Parathyroid adenoma (tissue), 2 donors: Measurements from ENCODE around the gene IGF1R.

ENCODE experiments used
- H2AFZ ChIP-seq: fragments of 300-600 bp; sonication (generic); one replicate; pipeline ENCODE4 v1.7.0; 2017; ENCODE audit warnings: antibody characterized with exemption, mild to moderate bottlenecking
- H3K27ac ChIP-seq: fragments of 300-600 bp; sonication (generic); one replicate; pipeline ENCODE4 v1.7.0; 2017
- H3K27me3 ChIP-seq: fragments of 300-600 bp; sonication (generic); one replicate; pipeline ENCODE4 v1.7.0; 2017; ENCODE audit warnings: low read length; ENCODE audit not compliant: control insufficient read depth, insufficient read depth
- H3K36me3 ChIP-seq: fragments of 300-600 bp; sonication (generic); one replicate; pipeline ENCODE4 v1.7.0; 2017; ENCODE audit warnings: low read length; ENCODE audit not compliant: control insufficient read depth, insufficient read depth
- H3K4me1 ChIP-seq: fragments of 300-600 bp; sonication (generic); one replicate; pipeline ENCODE4 v1.7.0; 2017; ENCODE audit warnings: control low read depth
- H3K4me2 ChIP-seq: fragments of 300-600 bp; sonication (generic); one replicate; pipeline ENCODE4 v1.7.0; 2017; ENCODE audit warnings: low read length
- H3K4me3 ChIP-seq: fragments of 300-600 bp; sonication (generic); one replicate; pipeline ENCODE4 v1.7.0; 2017; ENCODE audit warnings: low read depth, low read length
- H3K79me2 ChIP-seq: fragments of 300-600 bp; sonication (generic); one replicate; pipeline ENCODE4 v1.7.0; 2017; ENCODE audit warnings: control low read depth
- H3K9ac ChIP-seq: fragments of 300-600 bp; sonication (generic); one replicate; pipeline ENCODE4 v1.7.0; 2017; ENCODE audit warnings: mild to moderate bottlenecking
- H3K9me3 ChIP-seq: fragments of 300-600 bp; sonication (generic); one replicate; pipeline ENCODE4 v1.7.0; 2017; ENCODE audit warnings: low read length; ENCODE audit not compliant: control insufficient read depth
- CTCF ChIP-seq: fragments of 300-600 bp; sonication (generic); IDR thresholded peaks from one replicate; pipeline ENCODE4 v1.7.0; 2017; ENCODE audit warnings: antibody characterized with exemption, mild to moderate bottlenecking
- donor health status: primary hyperparathyroidism.

The IGF1R gene

DNA sequence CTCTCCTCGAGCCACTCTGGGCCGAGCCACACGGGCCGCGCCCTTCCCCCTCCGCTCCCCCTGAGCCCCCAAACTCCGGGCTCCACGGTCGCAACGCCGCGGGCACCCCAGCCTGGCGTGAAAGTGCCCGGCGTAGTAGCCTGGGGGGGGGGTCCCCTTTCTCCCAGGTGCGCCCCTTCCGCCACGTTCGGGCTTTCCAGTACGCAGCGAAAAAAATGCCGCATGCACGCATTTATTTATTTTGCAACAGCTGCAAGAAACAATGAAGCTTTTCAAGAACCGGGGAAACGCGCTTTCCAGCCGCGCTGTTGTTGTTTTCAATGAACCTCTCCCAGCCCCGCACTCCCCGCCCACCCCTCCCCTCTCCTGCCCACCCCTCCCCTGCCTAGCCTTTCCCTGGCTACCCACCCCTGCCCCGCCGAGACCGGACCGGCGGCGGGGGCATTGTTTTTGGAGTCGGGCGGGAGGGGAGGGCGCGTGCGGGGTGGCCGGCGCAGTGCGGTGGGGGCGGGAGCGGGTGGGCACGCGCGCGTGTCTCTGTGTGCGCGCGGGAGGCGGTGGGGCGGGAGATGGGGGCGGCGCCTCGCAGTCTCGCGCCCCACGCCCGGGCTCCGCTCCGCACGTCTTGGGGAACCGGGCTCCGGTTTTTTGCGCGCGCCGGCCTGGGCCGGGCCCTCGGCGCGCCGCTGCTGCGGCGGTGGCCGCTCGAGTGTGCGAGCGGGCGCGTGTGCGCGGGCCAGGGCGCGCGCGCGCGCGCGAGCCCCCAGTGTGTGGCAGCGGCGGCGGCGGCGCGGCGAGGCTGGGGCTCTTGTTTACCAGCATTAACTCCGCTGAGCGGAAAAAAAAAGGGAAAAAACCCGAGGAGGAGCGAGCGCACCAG lies at the start of gene IGF1R:
TSS of gene IGF1R (plus strand) at position 766 of the 880 bp plus-strand sequence. CDS start 1,043 bp downstream, outside the sequence.
- H3K4me1 ChIP-seq, result no peaks in the 10 kb centered on the region
- H3K79me2 ChIP-seq, result no peaks in the 10 kb centered on the region
- no peak within 1 kb of the TSS for H3K27ac ChIP-seq
- H3K27me3 ChIP-seq, result no peaks in the 10 kb centered on the region
- no peak within 1 kb of the TSS for H3K9ac ChIP-seq
- peak within 1 kb of the TSS; percentile 84 for H2AFZ ChIP-seq
- peak within 1 kb of the TSS; percentile 84 for H3K4me2 ChIP-seq
- no peaks in the 10 kb centered on the region for H3K9me3 ChIP-seq
- no peak for TF ChIP-seq CTCF
- H3K36me3 ChIP-seq, result no peaks in the 10 kb centered on the region
- H3K4me3 ChIP-seq, result peak within 1 kb of the TSS; percentile 57

GRCh38 chr15:98599909-98600691 lies 48.2 kb upstream of the IGF1R start:
- Histone ChIP-seq H3K4me2 (peak overlapping the region; percentile 62), H3K9me3 (no peaks in the 10 kb centered on the region), H2AFZ (no peak overlapping the region), H3K9ac (no peak overlapping the region), H3K4me3 (no peak overlapping the region), H3K27ac (no peak overlapping the region), H3K4me1 (no peaks in the 10 kb centered on the region), H3K27me3 (no peaks in the 10 kb centered on the region), H3K79me2 (no peaks in the 10 kb centered on the region), H3K36me3 (no peaks in the 10 kb centered on the region)
- no peak for TF ChIP-seq CTCF

- H3K79me2 ChIP-seq, result no peaks in the 10 kb centered on the region
- H3K9ac ChIP-seq, result no peak overlapping the region
- TF ChIP-seq CTCF, result no peak
- no peak overlapping the region for H2AFZ ChIP-seq
- H3K4me1 ChIP-seq, result no peaks in the 10 kb centered on the region
- no peak overlapping the region for H3K27ac ChIP-seq
- H3K9me3 ChIP-seq, result no peaks in the 10 kb centered on the region
- H3K4me2 ChIP-seq, result no peak overlapping the region
- H3K27me3 ChIP-seq, result no peaks in the 10 kb centered on the region
- no peak overlapping the region for H3K4me3 ChIP-seq
- H3K36me3 ChIP-seq, result no peaks in the 10 kb centered on the region
Measured at GRCh38 chr15:98604983-98605382, 43.4 kb upstream of the IGF1R start.

DNA sequence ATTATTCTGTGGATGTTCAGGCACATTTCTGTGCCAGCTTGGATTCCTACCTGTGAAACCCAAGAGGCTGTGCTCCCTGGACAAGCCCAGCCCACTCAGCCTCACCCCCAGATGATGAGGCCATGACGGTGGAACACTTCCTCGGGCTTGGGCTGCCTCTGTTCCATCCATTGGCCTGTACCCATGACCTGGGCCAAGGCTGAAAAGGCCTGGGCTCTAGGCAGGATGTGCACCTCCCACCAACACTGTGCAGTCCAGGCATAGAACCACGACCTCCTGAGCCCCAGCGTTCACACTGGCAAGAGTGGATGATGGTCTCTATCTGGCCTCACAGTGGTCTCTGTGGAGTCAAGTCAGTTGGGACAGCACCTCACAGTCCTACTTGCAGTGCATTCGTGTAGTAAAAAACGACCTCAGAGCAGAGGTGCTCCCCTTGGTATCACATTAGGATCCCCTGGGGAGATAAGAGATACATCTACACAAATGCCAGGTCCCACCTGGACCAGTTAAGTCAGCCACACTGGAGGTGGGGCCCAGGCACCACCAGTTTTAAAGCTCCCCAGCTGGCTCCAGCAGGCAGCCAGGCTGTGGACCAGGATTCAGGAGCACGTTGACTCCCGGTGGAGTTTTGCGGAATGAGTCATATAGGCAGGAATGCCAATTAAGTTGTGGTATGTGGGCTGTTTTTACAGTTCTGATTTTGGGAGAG lies 39.0 kb upstream of the IGF1R start:
- Histone ChIP-seq H3K9ac (no peak overlapping the region), H3K4me2 (no peak overlapping the region), H3K27ac (no peak overlapping the region), H3K4me1 (no peaks in the 10 kb centered on the region), H2AFZ (no peak overlapping the region), H3K27me3 (no peaks in the 10 kb centered on the region), H3K9me3 (no peaks in the 10 kb centered on the region), H3K4me3 (no peak overlapping the region), H3K79me2 (no peaks in the 10 kb centered on the region), H3K36me3 (no peaks in the 10 kb centered on the region)
- TF ChIP-seq CTCF, result no peak
